ENCODE results near the gene ICA1.

ICA1 gene

DNA sequence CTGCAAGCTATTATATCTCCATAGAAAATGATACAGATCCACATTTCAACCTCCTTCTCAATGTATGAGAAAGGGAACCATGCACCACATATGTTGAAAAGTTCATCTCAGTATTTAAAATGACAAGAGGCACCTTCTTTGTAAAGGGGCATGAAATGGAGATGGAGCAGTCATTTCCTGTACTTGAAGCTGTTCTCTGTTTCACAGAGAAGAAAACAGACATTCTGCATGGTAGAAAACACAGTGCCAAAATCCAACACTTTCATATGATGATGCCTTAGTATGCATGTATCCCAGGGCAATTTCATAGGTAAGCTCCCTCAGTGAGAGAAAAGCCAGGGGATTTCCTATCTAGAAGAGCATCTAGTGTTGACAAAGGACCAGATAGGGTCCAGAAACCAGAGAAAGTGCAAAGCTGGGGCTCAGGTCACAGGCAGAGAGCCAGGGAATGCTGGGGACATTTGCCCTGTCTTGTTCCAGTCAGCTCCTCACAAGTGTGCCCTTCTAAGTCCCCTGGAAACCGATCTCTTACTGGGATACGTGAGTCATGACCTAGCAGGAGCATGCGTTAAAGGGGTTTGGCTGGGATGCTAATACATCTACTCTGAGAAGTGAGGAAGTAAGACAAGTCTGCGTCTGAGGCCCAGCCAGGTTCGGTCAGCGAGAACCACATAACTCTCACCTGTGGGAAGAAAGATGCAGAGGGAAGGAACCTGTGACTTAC lies 118.7 kb downstream of the ICA1 start:
- no peak overlapping the region for H3K4me3 ChIP-seq (ENCODE audit: control insufficient read depth, low read depth, low read length)
- no peak for DNase-seq (ENCODE audit: low read depth)
- TF ChIP-seq, protein P1, sequence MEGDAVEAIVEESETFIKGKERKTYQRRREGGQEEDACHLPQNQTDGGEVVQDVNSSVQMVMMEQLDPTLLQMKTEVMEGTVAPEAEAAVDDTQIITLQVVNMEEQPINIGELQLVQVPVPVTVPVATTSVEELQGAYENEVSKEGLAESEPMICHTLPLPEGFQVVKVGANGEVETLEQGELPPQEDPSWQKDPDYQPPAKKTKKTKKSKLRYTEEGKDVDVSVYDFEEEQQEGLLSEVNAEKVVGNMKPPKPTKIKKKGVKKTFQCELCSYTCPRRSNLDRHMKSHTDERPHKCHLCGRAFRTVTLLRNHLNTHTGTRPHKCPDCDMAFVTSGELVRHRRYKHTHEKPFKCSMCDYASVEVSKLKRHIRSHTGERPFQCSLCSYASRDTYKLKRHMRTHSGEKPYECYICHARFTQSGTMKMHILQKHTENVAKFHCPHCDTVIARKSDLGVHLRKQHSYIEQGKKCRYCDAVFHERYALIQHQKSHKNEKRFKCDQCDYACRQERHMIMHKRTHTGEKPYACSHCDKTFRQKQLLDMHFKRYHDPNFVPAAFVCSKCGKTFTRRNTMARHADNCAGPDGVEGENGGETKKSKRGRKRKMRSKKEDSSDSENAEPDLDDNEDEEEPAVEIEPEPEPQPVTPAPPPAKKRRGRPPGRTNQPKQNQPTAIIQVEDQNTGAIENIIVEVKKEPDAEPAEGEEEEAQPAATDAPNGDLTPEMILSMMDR (IDR thresholded peaks at IDR 0.05; ENCODE audit: control insufficient read depth, insufficient read depth, low read depth, low read length, missing control alignments): no peak

DNA sequence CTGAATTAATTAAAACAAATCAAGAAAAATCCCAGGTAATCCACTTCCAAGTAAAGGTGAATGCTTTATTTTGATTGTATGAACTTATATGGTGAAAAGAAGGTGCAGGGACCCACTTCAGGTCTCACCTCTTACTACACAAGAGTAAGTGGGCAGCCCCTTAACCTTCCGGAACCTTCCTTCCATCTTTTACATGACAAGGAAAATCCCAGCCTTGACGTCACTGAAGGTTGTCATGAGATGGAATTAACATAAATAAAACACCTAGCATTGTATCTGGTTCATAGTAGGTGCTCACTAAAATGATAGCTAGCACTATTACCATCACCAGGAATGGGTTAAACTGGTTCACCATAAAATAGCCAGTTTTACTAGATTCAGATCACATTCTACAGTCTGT lies 119.5 kb downstream of the ICA1 start:
- no peak for DNase-seq (ENCODE audit: low read depth)
- TF ChIP-seq, protein P1 (IDR thresholded peaks at IDR 0.05; ENCODE audit: control insufficient read depth, insufficient read depth, low read depth, low read length, missing control alignments): no peak
- no peak overlapping the region for H3K4me3 ChIP-seq (ENCODE audit: control insufficient read depth, low read depth, low read length)

GRCh38 chr7:8141070-8141469 lies 120.9 kb downstream of the ICA1 start:
- DNase-seq (ENCODE audit: low read depth): no peak
- TF ChIP-seq, protein P1 (IDR thresholded peaks at IDR 0.05; ENCODE audit: control insufficient read depth, insufficient read depth, low read depth, low read length, missing control alignments): no peak
- no peak overlapping the region for H3K4me3 ChIP-seq (ENCODE audit: control insufficient read depth, low read depth, low read length)

DNA sequence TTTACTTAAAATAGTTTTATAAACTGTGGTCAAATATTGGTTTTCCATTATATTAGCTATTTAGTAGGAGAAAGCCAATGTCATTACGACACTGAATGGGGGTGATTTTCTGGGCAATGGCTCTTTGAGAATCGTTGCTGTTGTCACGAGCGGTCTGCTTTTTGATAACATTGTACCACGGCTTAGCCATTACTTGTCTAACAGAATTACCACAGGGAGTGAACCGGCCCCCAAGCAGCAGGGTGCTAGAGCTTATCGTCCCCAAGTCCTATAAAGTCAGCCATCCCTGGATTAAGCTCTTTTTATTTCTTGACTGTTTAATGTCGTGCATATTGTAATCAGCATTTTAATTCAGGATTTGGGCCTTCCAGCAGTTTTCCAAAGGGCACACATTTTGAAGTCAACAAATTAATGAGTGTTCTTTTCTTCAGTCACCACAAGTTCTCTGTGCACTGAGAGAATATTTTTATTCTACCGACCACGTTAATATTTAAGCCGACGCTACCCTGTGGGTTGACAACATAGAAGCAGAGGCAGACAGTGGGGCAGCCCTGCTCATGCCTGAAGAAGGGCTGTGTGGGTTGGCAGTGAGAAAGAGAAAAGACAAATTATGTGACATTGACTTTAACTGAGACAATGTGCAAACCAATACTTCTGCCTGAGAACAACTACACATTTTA lies 125.8 kb downstream of the ICA1 start:
- TF ChIP-seq, protein P1 (IDR thresholded peaks at IDR 0.05; ENCODE audit: control insufficient read depth, insufficient read depth, low read depth, low read length, missing control alignments): no peak
- no peak for DNase-seq (ENCODE audit: low read depth)
- no peak overlapping the region for H3K4me3 ChIP-seq (ENCODE audit: control insufficient read depth, low read depth, low read length)

GRCh38 chr7:8135417-8135816 lies 126.5 kb downstream of the ICA1 start:
- TF ChIP-seq, protein P1 (IDR thresholded peaks at IDR 0.05; ENCODE audit: control insufficient read depth, insufficient read depth, low read depth, low read length, missing control alignments): no peak
- no peak overlapping the region for H3K4me3 ChIP-seq (ENCODE audit: control insufficient read depth, low read depth, low read length)
- DNase-seq (ENCODE audit: low read depth): no peak

GRCh38 chr7:8134089-8134733 lies 127.8 kb downstream of the ICA1 start:
- no peak overlapping the region for H3K4me3 ChIP-seq (ENCODE audit: control insufficient read depth, low read depth, low read length)
- DNase-seq (ENCODE audit: low read depth): no peak
- TF ChIP-seq, protein P1 (IDR thresholded peaks at IDR 0.05; ENCODE audit: control insufficient read depth, insufficient read depth, low read depth, low read length, missing control alignments): no peak

Data from AG09309 (cell line).